Measurements from ENCODE around the gene SEC22A. TPM values are rescaled to one million over a fixed set of nuclear protein-coding genes. Genes with fewer than 3 reads are reported as not detected.
"Not testable (repeated sequence)": the region's sequence is repeated elsewhere in the genome, so short reads cannot be mapped to it uniquely, and the experiment has no call there.

The SEC22A gene
- polyA plus RNA-seq, 6 donors from 2014 or later: 12.5 to 17.0 (median 13.6) TPM

DNA sequence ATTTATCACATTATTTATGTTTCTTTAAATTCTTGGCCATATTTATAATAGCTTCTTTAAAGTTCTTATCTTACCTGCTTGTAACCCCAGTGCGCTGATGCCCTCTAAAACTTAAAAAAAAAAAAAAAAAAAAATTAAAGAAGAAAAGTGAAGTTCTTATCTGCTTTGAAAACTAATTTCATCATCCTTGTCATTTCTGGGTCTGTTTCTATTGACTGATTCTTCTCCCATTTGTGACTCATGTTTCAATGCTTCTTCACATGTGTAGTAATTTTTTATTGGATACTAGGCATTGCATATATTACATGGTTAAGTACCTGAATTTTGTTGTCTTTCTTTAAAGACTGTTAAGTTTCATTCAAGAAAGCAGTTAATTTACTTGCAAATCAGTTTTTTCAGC is 3.4 kb upstream of the SEC22A start:
- DNase-seq: no peak
- Mint-ChIP-seq H3K27me3 (peaks cover 0 to 10% (median 10%) of the 10 kb centered on the region in 3 donors), H3K9me3 (peaks cover 3 to 14% (median 9%) of the 10 kb centered on the region in 7 donors), H3K4me3 (no peak overlapping the region), H3K27ac (no peak overlapping the region), H3K4me1 (peaks cover 14 to 24% (median 21%) of the 10 kb centered on the region in 3 donors), H3K36me3 (peaks cover 0 to 8% of the 10 kb centered on the region in 2 donors)
- ATAC-seq (ENCODE audit: low read depth in 2 of 2): no peak

DNA sequence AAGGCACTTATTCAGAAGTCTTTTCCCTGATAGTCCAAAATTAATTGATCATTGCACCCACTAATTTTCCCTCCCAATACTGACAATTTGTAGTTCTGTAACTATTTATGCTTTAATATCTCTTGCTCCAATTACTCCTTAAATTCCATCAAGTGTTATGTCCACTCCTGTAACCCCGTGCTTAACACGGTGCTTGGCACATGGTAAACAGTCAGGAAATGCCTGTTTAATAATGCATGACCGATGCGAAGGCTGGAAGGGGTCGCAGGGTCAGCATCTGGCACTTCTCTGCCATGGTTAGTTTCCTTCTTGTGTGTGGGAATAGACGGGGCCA is 553 bp upstream of the SEC22A start:
- peaks cover 0 to 14% (median 9%) of the 10 kb centered on the region in 7 donors for H3K9me3 Mint-ChIP-seq
- peaks cover 0 to 10% (median 10%) of the 10 kb centered on the region in 3 donors for H3K27me3 Mint-ChIP-seq
- ATAC-seq (ENCODE audit: low read depth in 2 of 2) (no peak), DNase-seq (no peak)
- peak overlapping the region; percentile 94 to 99 (median 98) for H3K27ac Mint-ChIP-seq
- peaks cover 0 to 8% of the 10 kb centered on the region in 2 donors for H3K36me3 Mint-ChIP-seq
- peak overlapping the region; percentile 92 to 98 (median 94) for H3K4me3 Mint-ChIP-seq
- peaks cover 15 to 24% (median 21%) of the 10 kb centered on the region in 3 donors for H3K4me1 Mint-ChIP-seq

DNA sequence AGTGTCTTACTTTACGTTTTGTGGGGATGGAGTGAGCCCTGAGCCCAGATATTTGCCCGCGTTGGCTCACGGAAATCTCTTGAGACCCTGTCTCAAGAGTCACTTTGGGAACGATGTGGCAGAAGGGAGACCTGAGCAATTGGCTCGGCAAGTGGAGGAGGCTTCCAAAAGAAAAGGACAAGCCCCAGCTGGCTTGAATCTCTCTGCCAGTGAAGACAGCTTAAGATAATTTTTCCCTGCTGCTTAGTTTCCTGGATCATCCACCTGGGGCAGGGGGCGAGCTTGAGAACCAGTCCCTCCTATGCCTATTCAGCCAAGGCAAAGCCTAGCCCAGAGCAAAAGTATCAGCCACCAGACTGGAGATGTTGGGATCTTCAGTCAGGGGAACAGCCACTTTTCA is 708 bp downstream of the SEC22A start:
- H3K9me3 Mint-ChIP-seq: peaks cover 0 to 14% (median 5%) of the 10 kb centered on the region in 7 donors
- no peak for DNase-seq
- peaks cover 15 to 26% (median 21%) of the 10 kb centered on the region in 3 donors for H3K4me1 Mint-ChIP-seq
- peaks cover 0 to 2% (median 1%) of the 10 kb centered on the region in 3 donors for H3K27me3 Mint-ChIP-seq
- H3K27ac Mint-ChIP-seq: peak overlapping the region; percentile 94 to 99 (median 98)
- peaks cover 0 to 1% of the 10 kb centered on the region in 2 donors for H3K36me3 Mint-ChIP-seq
- H3K4me3 Mint-ChIP-seq: peak overlapping the region; percentile 92 to 98 (median 94)
- no peak for ATAC-seq (ENCODE audit: low read depth in 2 of 2)

DNA sequence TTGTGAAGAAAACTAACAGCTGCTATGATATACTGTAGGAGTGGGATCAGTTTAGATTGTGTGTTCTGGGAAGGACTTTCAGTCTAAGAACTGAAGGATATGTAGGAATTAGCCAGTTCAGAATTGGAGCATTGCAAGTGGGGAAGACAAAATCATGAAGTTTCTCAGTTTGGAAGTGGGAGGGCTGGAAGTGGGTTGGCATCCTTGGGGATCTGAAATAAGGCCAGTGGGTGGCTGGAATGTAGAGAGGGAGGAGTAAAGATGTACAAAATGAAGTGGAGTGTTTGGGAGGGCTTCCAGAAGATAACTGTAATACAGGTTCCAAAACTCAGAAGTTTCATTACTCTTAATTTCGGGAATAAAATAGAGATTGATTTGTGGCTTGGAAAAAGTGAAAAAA is 17.2 kb downstream of the SEC22A start:
- Mint-ChIP-seq H3K36me3 (peaks cover 8 to 22% of the 10 kb centered on the region in 2 donors), H3K9me3 (no peaks in the 10 kb centered on the region), H3K27ac (peak overlapping the region in 2 of 6 donors; percentile 11 to 53), H3K4me1 (peaks cover 2 to 16% (median 10%) of the 10 kb centered on the region in 3 donors), H3K4me3 (no peak overlapping the region), H3K27me3 (no peaks in the 10 kb centered on the region)
- ATAC-seq (ENCODE audit: low read depth in 2 of 2) (no peak), DNase-seq (no peak)

DNA sequence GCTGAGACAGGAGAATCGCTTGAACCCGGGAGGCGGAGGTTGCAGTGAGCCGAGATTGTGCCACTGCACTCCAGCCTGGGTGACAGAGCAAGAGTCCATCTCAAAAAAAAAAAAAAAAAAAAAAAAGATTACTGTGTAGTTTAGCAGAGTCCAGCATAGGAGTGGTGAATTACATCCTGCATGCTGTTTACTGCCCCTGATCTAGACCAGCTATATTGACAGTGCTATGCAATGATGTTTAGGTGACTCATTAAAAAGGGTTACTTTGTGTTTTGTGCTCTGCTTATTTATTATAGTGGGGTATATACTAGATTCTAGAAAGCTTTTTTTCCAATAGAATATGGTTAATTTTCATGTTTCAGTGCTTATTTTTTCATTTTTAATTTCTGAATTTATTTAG is 19.6 kb downstream of the SEC22A start:
- not testable (repeated sequence) for H3K4me3 Mint-ChIP-seq; H3K27ac Mint-ChIP-seq; H3K27me3 Mint-ChIP-seq; H3K9me3 Mint-ChIP-seq; ATAC-seq (ENCODE audit: low read depth in 2 of 2); DNase-seq
- Mint-ChIP-seq H3K36me3 (peaks cover 8 to 21% of the 10 kb centered on the region in 2 donors), H3K4me1 (peaks cover 2 to 11% (median 10%) of the 10 kb centered on the region in 3 donors)

DNA sequence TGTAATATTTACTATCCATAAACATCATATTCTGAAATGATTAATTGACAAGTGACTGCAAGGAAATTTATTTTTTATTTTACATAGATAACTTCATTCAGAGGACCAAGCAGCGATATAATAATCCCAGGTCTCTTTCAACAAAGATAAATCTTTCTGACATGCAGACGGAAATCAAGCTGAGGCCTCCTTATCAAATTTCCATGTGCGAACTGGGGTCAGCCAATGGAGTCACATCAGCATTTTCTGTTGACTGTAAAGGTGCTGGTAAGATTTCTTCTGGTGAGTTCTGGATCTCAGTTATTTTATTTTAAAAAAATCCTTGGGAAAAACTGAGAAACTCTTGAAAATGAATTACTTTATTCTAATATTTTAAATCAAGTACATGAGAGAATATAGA is 23.3 kb downstream of the SEC22A start:
- no peak for ATAC-seq (ENCODE audit: low read depth in 2 of 2)
- H3K4me1 Mint-ChIP-seq: no peaks in the 10 kb centered on the region

DNA sequence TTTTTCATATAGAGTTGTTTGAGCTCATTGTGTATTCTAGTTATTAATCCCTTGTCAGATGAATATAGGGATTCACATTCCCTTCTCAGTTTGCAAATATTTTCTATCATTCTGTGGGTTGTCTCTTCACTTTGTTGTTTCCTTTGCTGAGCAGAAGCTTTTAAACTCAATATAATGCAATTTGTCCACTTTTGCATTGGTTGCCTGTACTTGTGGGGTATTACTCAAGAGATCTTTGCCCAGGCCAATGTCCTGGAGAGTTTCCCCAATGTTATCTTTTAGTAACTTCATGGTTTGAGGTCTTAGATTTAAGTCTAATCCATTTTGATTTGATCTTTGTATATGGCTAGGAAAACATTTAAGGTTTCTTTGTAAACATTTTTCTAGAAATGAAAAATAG is 24.8 kb downstream of the SEC22A start:
- peaks cover 8 to 32% (median 16%) of the 10 kb centered on the region in 7 donors for H3K9me3 Mint-ChIP-seq
- ATAC-seq (ENCODE audit: low read depth in 2 of 2) (no peak), DNase-seq (no peak)
- no peak overlapping the region for H3K27ac Mint-ChIP-seq
- H3K36me3 Mint-ChIP-seq: peaks cover 38 to 53% of the 10 kb centered on the region in 2 donors
- H3K4me3 Mint-ChIP-seq: no peak overlapping the region
- no peaks in the 10 kb centered on the region for H3K27me3 Mint-ChIP-seq
- no peaks in the 10 kb centered on the region for H3K4me1 Mint-ChIP-seq

More for the DNA sequence above, 23.3 kb downstream of the SEC22A start:
- Mint-ChIP-seq H3K27me3 (no peaks in the 10 kb centered on the region), H3K36me3 (peaks cover 38 to 39% of the 10 kb centered on the region in 2 donors), H3K4me3 (no peak overlapping the region), H3K27ac (no peak overlapping the region), H3K9me3 (peaks cover 8 to 30% (median 16%) of the 10 kb centered on the region in 7 donors)
- no peak for DNase-seq

DNA sequence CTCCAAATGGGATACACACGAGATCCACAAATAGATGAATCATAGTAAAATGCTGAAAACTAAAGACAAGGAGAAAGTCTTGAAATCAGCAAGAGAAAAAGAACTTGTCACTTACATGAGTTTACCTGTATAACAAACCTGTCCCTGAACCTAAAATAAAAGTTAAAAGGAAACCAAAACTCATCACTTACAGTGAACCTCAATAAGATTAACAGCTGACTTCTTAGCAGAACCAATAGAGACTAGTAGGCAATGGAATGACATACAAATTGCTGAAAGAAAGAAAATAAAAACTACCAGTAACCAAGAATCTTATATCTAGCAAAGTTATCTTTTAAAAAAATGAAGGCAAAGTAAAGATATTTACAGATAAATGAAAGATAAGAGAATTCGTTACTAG is 27.4 kb downstream of the SEC22A start:
- Mint-ChIP-seq H3K9me3 (peaks cover 8 to 32% (median 17%) of the 10 kb centered on the region in 7 donors), H3K4me3 (no peak overlapping the region), H3K36me3 (peaks cover 38 to 64% of the 10 kb centered on the region in 2 donors), H3K4me1 (no peaks in the 10 kb centered on the region), H3K27ac (no peak overlapping the region), H3K27me3 (no peaks in the 10 kb centered on the region)
- no peak for ATAC-seq (ENCODE audit: low read depth in 2 of 2)
- no peak for DNase-seq

DNA sequence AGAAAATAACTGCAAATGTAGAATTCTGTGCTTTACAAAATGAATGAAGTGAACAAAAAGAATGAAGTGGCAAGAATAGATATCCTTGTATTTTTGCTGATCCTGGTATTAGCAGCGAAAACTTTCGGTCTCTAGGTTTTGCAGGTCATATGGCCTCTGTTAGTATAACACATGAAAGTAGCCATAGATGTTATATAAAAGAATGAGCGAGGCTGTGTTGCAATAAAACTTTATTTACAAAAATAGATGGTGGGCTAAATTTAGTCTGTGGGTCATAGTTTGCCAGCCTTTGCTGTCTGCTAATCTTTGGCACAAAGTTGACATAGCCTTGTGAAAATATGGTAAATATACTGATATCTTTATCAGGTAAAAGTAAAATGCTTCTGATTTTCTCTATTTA is 35.2 kb downstream of the SEC22A start:
- H3K27me3 Mint-ChIP-seq: no peaks in the 10 kb centered on the region
- ATAC-seq (ENCODE audit: low read depth in 2 of 2): no peak
- peaks cover 0 to 6% (median 0%) of the 10 kb centered on the region in 7 donors for H3K9me3 Mint-ChIP-seq
- H3K36me3 Mint-ChIP-seq: peaks cover 15 to 38% of the 10 kb centered on the region in 2 donors
- no peak overlapping the region for H3K27ac Mint-ChIP-seq
- peaks cover 0 to 13% (median 2%) of the 10 kb centered on the region in 3 donors for H3K4me1 Mint-ChIP-seq
- DNase-seq: no peak
- no peak overlapping the region for H3K4me3 Mint-ChIP-seq

DNA sequence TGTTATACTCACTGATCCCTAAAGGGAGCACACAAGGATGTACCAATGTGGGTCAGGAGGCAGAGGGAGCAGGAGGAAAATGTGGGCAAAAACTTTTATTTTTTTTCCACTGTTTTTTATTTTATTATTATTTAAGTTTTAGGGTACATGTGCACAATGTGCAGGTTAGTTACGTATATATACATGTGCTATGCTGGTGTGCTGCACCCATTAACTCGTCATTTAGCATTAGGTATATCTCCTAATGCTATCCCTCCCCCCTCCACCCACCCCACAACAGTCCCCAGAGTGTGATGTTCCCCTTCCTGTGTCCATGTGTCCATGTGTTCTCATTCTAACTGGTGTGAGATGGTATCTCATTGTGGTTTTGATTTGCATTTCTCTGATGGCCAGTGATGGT is 37.4 kb downstream of the SEC22A start:
- ATAC-seq (ENCODE audit: low read depth in 2 of 2); H3K27ac Mint-ChIP-seq; H3K27me3 Mint-ChIP-seq; H3K9me3 Mint-ChIP-seq; DNase-seq; H3K4me3 Mint-ChIP-seq: not testable (repeated sequence)
- peaks cover 2 to 13% (median 4%) of the 10 kb centered on the region in 3 donors for H3K4me1 Mint-ChIP-seq
- peaks cover 29 to 30% of the 10 kb centered on the region in 2 donors for H3K36me3 Mint-ChIP-seq

DNA sequence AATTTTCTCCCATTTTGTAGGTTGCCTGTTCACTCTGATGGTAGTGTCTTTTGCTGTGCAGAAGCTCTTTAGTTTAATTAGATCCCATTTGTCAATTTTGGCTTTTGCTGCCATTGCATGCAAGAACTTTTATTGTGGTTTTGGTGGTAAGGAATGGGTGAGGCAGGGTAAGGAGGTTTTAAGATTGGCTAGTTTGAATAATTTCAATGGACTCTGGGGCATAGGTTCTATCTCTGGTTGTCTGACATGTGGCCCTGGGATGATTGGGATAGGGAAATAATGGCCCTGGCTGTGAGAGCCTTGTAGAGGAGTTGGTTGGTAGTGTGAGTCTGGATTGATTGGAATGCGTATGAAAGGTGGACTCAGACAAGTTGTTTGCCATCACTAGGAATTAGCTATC is 38.0 kb downstream of the SEC22A start:
- Mint-ChIP-seq H3K4me3 (no peak overlapping the region), H3K27me3 (no peaks in the 10 kb centered on the region), H3K9me3 (peaks cover 0 to 6% (median 0%) of the 10 kb centered on the region in 7 donors), H3K36me3 (peaks cover 29 to 30% of the 10 kb centered on the region in 2 donors), H3K27ac (no peak overlapping the region), H3K4me1 (peaks cover 2 to 13% (median 4%) of the 10 kb centered on the region in 3 donors)
- DNase-seq (no peak), ATAC-seq (ENCODE audit: low read depth in 2 of 2) (no peak)

DNA sequence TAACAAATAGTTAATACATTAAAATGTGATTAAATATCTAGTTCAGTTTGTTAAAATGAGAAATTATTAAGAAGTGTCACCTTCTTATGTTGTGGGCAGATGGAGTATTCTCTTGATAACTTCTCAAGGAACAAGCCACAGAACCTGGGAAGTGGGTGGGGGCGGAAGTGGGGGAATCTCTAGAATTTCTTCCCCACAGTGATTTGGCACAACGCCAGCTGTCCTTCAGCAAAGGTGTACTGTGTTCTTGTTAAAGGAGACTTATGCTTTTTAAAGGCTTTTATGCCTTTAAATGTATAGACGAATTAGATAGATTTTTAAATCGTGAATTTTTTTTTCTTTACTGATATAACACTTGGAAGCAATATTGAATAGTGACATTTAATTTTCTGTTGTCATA is 42.4 kb downstream of the SEC22A start:
- DNase-seq: no peak
- Mint-ChIP-seq H3K9me3 (peaks cover 0 to 6% (median 0%) of the 10 kb centered on the region in 7 donors), H3K36me3 (peaks cover 41 to 44% of the 10 kb centered on the region in 2 donors), H3K27ac (no peak overlapping the region), H3K4me1 (peaks cover 2 to 7% (median 4%) of the 10 kb centered on the region in 3 donors), H3K4me3 (no peak overlapping the region), H3K27me3 (no peaks in the 10 kb centered on the region)
- ATAC-seq (ENCODE audit: low read depth in 2 of 2): no peak

DNA sequence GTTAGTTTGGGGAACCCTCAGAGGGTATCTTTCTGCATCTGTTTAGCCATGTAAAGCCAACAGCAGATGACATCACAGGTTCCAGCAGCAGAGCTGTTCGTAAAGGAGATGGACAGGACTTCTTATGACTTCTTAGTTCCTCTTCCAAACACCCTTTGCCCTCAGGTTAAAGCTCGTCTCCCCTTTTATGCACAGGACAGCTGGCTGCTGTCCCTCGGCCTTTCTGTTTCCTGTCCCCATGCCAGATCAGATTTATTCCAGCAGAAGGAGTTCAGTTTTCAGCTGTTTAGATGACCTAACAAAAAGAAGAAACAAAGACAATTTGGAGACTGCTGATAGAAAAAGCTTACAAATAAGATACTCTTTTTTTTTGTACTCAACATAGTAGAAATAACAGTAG is 45.1 kb downstream of the SEC22A start:
- Mint-ChIP-seq H3K4me1 (peaks cover 0 to 4% (median 0%) of the 10 kb centered on the region in 3 donors), H3K27me3 (no peaks in the 10 kb centered on the region), H3K9me3 (no peaks in the 10 kb centered on the region), H3K4me3 (no peak overlapping the region), H3K36me3 (peaks cover 25 to 35% of the 10 kb centered on the region in 2 donors), H3K27ac (peak overlapping the region in 1 of 6 donors; percentile 29)
- DNase-seq (no peak), ATAC-seq (ENCODE audit: low read depth in 2 of 2) (no peak)

DNA sequence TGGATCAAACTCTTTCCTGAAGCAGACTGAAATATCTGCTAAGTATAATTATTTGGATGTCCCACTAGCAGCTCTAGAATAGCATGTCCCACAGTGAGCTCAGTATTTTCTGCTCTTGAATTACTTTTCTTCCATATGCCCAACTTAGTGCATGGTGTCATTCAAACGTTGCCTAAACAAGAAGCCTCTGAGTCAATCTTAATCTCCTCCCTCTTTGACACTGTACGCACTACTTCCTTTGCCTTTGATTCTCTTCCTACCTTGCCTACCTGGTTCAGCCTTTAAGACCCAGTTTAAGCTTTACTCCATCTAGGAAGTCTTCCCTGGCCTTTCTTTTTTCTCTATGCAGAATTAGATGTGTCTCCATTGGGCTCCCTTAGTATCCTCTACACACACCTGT is 54.5 kb downstream of the SEC22A start:
- no peak for DNase-seq
- peaks cover 0 to 4% (median 3%) of the 10 kb centered on the region in 3 donors for H3K4me1 Mint-ChIP-seq
- no peak overlapping the region for H3K27ac Mint-ChIP-seq
- ATAC-seq (ENCODE audit: low read depth in 2 of 2): no peak
- no peaks in the 10 kb centered on the region for H3K9me3 Mint-ChIP-seq
- H3K4me3 Mint-ChIP-seq: no peak overlapping the region
- no peaks in the 10 kb centered on the region for H3K36me3 Mint-ChIP-seq
- H3K27me3 Mint-ChIP-seq: no peaks in the 10 kb centered on the region

Measured in naive B cell (primary cell).